Endothelial cell (in vitro differentiated cells): ENCODE data around the gene SYNDIG1. TPM values are rescaled to one million over a fixed set of nuclear protein-coding genes. Genes with fewer than 3 reads are reported as not detected.

Experiments
- DNase-seq: peaks from one replicate; pipeline ENCODE4 v3.0.0; 2021; ENCODE audit warnings: low spot score
- H3K27ac Mint-ChIP-seq: one replicate; pipeline ENCODE4 v1.8.0; 2021; ENCODE audit warnings: mixed read lengths, inconsistent platforms; ENCODE audit not compliant: unreplicated experiment
- H3K27me3 Mint-ChIP-seq: one replicate; pipeline ENCODE4 v1.8.0; 2021; ENCODE audit warnings: mild to moderate bottlenecking, moderate library complexity, mixed read lengths, inconsistent platforms; ENCODE audit not compliant: unreplicated experiment
- H3K36me3 Mint-ChIP-seq: one replicate; pipeline ENCODE4 v1.8.0; 2021; ENCODE audit warnings: mild to moderate bottlenecking, low read depth, mixed read lengths, inconsistent platforms; ENCODE audit not compliant: unreplicated experiment
- H3K4me1 Mint-ChIP-seq: one replicate; pipeline ENCODE4 v1.8.0; 2021; ENCODE audit warnings: mild to moderate bottlenecking, mixed read lengths, inconsistent platforms; ENCODE audit not compliant: unreplicated experiment
- H3K4me3 Mint-ChIP-seq: one replicate; pipeline ENCODE4 v1.8.0; 2021; ENCODE audit warnings: mild to moderate bottlenecking, mixed read lengths, inconsistent platforms; ENCODE audit not compliant: unreplicated experiment
- H3K9me3 Mint-ChIP-seq: one replicate; pipeline ENCODE4 v1.8.0; 2021; ENCODE audit warnings: mixed read lengths, inconsistent platforms; ENCODE audit not compliant: unreplicated experiment
- total RNA-seq: library from RNA; stranded (reverse); fragmentation: NEBNext Ultra II Directional; extraction: Animal tissue kit (Norgen Biotek cat#: 25700); gene quantifications from one replicate; pipeline ENCODE4 v1.2.1, GENCODE V29; 2021; ENCODE audit not compliant: unreplicated experiment
- TF ChIP-seq, protein P1 (sequence below): fragments of 200-600 bp; sonication (generic); IDR thresholded peaks from one replicate; pipeline ENCODE4 v1.5.0; 2021; ENCODE audit warnings: antibody characterized with exemption; ENCODE audit not compliant: unreplicated experiment

The SYNDIG1 gene
- total RNA-seq, 1 donor from 2014 or later = 8.1 TPM

DNA sequence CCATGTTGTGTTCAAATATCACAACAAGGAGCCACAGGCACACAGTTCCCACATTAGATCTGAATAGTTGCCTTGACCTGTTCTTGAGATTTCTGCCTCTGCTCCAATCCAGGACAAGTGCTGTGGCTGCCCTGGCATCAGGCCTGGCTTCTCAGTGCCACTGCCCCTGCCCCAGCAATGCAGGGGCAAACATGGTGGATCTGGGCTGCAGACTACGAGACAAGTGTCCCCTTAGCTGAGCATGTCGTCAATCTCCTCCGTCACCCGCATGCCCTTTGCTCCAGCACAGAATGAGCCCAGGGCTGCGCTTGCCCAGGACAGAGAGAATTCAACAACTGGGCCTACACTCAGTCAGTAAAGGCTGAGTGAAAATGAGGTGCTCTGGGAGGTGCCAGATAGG, 201.6 kb downstream of the SYNDIG1 start:
- TF ChIP-seq, protein P1, sequence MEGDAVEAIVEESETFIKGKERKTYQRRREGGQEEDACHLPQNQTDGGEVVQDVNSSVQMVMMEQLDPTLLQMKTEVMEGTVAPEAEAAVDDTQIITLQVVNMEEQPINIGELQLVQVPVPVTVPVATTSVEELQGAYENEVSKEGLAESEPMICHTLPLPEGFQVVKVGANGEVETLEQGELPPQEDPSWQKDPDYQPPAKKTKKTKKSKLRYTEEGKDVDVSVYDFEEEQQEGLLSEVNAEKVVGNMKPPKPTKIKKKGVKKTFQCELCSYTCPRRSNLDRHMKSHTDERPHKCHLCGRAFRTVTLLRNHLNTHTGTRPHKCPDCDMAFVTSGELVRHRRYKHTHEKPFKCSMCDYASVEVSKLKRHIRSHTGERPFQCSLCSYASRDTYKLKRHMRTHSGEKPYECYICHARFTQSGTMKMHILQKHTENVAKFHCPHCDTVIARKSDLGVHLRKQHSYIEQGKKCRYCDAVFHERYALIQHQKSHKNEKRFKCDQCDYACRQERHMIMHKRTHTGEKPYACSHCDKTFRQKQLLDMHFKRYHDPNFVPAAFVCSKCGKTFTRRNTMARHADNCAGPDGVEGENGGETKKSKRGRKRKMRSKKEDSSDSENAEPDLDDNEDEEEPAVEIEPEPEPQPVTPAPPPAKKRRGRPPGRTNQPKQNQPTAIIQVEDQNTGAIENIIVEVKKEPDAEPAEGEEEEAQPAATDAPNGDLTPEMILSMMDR = no peak
- DNase-seq = no peak
- H3K4me1 Mint-ChIP-seq = no peaks in the 10 kb centered on the region
- H3K4me3 Mint-ChIP-seq = no peak overlapping the region
- peaks cover 4% of the 10 kb centered on the region for H3K36me3 Mint-ChIP-seq
- H3K9me3 Mint-ChIP-seq = no peaks in the 10 kb centered on the region
- H3K27ac Mint-ChIP-seq = no peak overlapping the region
- peaks cover 13% of the 10 kb centered on the region for H3K27me3 Mint-ChIP-seq

DNA sequence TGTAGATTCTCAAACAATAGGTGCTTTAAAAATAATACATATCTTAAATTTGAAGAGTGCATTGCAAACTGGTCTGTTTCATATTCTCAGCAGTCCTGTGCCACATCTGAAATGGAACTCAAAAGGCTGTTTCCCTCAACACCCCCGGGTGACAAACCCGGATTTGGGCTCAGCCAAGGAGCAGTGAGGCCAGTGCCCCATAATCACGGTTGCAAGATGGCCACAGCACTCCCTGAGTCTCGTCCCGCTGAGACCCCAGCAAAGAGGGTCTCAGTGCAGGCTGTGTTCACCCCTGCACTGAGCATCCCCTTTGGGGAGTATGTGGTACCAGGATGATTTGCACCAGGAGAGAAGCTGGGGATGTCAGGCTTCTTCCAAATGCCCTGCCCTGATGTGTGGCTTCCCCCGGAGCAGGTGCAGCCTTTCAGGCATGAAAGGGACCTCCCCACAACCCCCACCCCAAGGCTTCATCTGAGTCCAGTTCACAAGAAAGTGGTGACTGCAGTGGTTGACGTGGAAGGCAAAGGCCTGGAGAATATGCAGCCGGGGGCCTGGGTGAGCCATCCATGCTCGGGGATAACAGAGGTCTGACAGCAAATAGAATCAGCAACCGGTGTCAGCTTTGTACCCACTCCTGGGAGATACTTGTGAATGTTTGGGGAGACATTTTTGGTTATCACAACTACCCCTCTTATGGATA, 202.9 kb downstream of the SYNDIG1 start:
- no peak overlapping the region for H3K27ac Mint-ChIP-seq
- H3K27me3 Mint-ChIP-seq = peaks cover 13% of the 10 kb centered on the region
- no peak overlapping the region for H3K4me3 Mint-ChIP-seq
- no peaks in the 10 kb centered on the region for H3K4me1 Mint-ChIP-seq
- DNase-seq = no peak
- H3K9me3 Mint-ChIP-seq = no peaks in the 10 kb centered on the region
- TF ChIP-seq, protein P1 = no peak
- H3K36me3 Mint-ChIP-seq = no peaks in the 10 kb centered on the region

DNA sequence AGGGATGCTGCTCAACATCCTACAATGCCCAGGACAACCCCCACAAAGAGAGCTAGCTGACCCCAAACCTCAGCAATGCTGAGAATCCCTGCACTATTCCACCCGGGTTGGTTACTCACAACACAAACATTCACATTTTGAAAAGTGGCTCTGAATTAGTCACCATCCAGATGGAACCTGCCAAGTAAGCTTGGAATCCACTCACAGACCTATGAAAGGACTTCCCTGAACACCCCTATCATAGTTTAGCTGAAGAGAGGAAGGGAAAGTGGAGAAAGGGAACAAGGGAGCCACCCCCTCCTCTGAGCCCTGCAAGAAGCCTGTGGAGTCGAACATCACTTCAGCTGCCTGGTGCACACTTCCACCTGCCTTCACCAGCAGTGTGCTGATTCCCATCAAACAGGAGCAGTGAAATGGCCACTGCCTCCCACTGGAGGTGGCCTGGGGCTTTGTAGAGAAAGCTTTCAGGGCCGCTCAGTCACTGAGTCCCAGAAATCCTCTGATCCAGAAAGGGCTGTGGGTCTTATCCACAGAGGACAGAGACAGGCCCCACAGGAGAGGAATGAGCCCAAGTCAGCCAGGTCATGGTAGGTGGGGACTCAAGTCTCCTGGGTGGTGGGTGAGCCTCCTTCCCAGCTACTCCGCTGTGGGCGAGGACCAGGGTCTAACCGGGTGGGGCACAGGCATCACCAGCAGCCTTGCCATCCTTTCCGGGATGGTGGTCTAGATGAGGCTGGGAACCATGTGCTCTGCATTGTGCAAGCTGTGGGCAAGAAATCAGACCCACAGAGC, 203.7 kb downstream of the SYNDIG1 start:
- no peak overlapping the region for H3K27ac Mint-ChIP-seq

DNA sequence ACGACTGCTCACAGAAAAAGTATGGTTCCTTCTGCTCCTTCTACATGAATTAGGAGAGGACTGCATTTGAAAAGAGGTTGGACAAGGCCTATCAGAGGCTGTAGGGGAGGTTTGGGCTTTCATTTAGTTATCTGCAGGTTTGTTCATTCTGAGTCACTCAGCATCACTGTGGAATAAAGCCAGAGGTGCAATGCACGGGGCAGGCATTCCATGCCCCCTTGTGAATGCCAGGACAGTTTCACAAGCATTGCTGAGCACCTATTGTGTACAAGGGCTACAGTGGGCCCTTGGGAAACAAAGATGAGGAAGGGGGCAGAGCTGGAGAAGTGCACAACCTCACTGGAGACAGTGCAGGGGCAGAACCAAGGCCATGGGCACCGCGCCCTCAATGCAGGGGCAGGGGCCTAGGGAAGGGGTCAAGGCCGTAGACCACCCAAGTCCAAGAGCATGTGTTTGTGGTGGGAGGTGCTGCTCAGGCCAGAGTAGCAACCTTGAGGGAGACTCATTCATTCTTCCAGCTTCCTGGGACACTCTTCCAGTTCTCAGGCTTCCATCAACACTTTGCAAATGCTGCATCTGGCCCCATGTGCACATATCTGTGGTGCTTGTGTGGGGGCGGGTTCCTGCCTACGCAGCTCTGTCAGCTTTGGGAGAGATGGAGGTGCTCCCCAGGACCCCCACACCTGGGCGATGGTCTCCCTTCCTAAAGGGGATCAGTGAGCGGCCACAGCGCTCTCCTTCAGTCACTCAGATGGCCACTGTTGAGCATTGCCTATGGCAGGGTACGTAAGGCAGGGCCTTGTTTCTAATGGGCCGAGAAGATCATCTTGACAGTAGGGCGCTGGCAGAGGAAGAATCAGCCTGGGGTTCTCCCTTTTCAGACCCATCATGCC, 204.5 kb downstream of the SYNDIG1 start:
- H3K27me3 Mint-ChIP-seq = peaks cover 13% of the 10 kb centered on the region
- DNase-seq = no peak
- no peaks in the 10 kb centered on the region for H3K9me3 Mint-ChIP-seq
- TF ChIP-seq, protein P1 = no peak
- H3K27ac Mint-ChIP-seq = no peak overlapping the region
- no peaks in the 10 kb centered on the region for H3K4me1 Mint-ChIP-seq
- no peak overlapping the region for H3K4me3 Mint-ChIP-seq
- H3K36me3 Mint-ChIP-seq = no peaks in the 10 kb centered on the region

More for the DNA sequence above, 203.7 kb downstream of the SYNDIG1 start:
- Mint-ChIP-seq H3K36me3 (no peaks in the 10 kb centered on the region), H3K4me3 (no peak overlapping the region), H3K27me3 (peaks cover 13% of the 10 kb centered on the region), H3K4me1 (no peaks in the 10 kb centered on the region), H3K9me3 (no peaks in the 10 kb centered on the region)
- TF ChIP-seq, protein P1 = no peak
- DNase-seq = no peak
